T-helper 17 cell (primary cell): ENCODE data around the gene SPRR1A. TPM values are rescaled to one million over a fixed set of nuclear protein-coding genes. Genes with fewer than 3 reads are reported as not detected.
"Not testable (repeated sequence)": the region's sequence is repeated elsewhere in the genome, so short reads cannot be mapped to it uniquely, and the experiment has no call there.

Source experiments
- ATAC-seq: fragments of 150-1000 bp; cut with Tn5 transposase; 2 replicates; pipeline ENCODE4 v1.10.0; 2021; ENCODE audit warnings: mild to moderate bottlenecking, moderate library complexity
- DNase-seq, 3 donors: peaks; one replicate each; pipeline versions ENCODE4 v3.0.0 to v3.0.0-alpha.2; 2020 to 2021
- H3K9me3 ChIP-seq: one replicate; pipeline ENCODE4 v1.7.0; 2013; ENCODE audit warnings: low read length, mild to moderate bottlenecking; ENCODE audit not compliant: control insufficient read depth, poor library complexity, severe bottlenecking
- H3K27ac Mint-ChIP-seq: one replicate; pipeline ENCODE4 v1.8.0; 2022; ENCODE audit warnings: mild to moderate bottlenecking, moderate library complexity, mixed read lengths
- H3K27me3 Mint-ChIP-seq: one replicate; pipeline ENCODE4 v1.8.0; 2022; ENCODE audit warnings: mixed read lengths
- H3K36me3 Mint-ChIP-seq: one replicate; pipeline ENCODE4 v1.8.0; 2022; ENCODE audit warnings: low read depth, mixed read lengths
- H3K4me1 Mint-ChIP-seq: one replicate; pipeline ENCODE4 v1.8.0; 2022; ENCODE audit warnings: mild to moderate bottlenecking, mixed read lengths
- H3K4me3 Mint-ChIP-seq: one replicate; pipeline ENCODE4 v1.8.0; 2022; ENCODE audit warnings: mild to moderate bottlenecking, moderate library complexity, mixed read lengths
- total RNA-seq, 4 donors: library from RNA in 2 of 4; stranded (reverse) in 2 of 4; gene quantifications; one replicate each; pipeline ENCODE4 v1.2.3 and lab custom pipeline; 2022 to 2026

Gene SPRR1A
- total RNA-seq, 2 donors from 2014 or later = not detected

DNA sequence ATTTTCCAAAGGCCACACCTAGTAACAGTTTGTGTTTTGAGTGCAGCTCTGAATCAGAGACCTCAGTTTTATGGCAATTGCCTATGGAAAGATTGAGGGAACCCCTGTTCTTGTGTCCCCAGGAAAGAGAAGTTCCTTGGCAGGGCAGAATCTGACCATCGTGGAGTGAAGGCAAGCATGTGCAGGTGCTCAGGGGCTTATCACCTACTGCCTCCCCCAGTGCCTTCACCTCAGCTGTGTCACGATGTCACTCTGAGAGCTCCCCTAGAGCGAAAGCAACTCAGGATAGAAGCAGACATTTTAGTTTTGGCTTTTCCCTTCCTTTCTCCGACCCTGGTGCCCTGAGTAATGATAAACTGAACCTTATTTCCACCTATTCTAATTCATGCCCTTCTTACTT, 1.8 kb upstream of the SPRR1A start:
- Mint-ChIP-seq H3K4me1 (no peaks in the 10 kb centered on the region), H3K36me3 (peaks cover 3% of the 10 kb centered on the region), H3K4me3 (no peak overlapping the region), H3K27me3 (peaks cover 69% of the 10 kb centered on the region), H3K27ac (no peak overlapping the region)
- no peak for DNase-seq
- ATAC-seq = no peak
- H3K9me3 ChIP-seq = no peaks in the 10 kb centered on the region

DNA sequence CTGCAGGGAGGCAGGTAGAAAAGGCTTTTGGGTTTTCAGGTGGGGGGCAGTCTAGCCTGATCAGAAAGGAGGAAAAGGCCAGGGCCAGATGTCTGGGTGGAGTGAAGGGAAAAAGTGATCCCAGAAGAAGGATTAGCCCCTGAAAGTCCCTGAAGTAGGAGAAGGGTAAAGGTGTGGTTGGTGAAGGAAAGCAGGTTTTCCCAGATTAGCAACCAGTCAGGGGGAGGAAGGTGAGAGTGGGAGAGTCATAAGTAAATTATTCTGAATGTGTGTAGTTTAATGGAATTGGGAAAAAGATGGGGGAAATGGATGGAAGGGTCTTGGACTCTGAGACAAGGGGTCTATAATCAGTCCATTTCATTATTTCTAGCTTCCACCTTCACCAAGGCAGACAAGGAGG, 647 bp upstream of the SPRR1A start:
- no peak overlapping the region for H3K4me3 Mint-ChIP-seq
- H3K27me3 Mint-ChIP-seq = peaks cover 66% of the 10 kb centered on the region
- no peak overlapping the region for H3K27ac Mint-ChIP-seq
- no peak for DNase-seq
- no peaks in the 10 kb centered on the region for H3K9me3 ChIP-seq
- peaks cover 3% of the 10 kb centered on the region for H3K36me3 Mint-ChIP-seq
- H3K4me1 Mint-ChIP-seq = no peaks in the 10 kb centered on the region
- ATAC-seq = no peak

DNA sequence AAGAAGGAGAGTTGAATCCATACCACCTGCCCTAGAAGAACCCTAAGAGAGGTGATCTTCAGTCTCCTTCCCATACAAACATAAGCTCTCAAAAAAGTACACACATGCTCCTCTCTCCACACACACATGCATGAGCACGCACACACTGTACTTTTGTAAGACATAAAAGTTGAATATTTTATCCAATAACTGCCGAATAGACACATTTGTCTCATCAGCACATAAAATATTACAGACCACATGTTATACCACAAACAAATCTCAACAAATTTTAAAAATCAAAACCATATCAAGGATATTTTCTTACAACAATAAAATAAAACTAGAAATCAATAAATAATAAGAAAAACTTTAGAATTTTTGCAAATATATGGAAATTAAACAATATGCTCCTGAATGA, 2.7 kb downstream of the SPRR1A start:
- H3K36me3 Mint-ChIP-seq = peaks cover 2% of the 10 kb centered on the region
- no peak overlapping the region for H3K27ac Mint-ChIP-seq
- no peak for DNase-seq
- H3K4me3 Mint-ChIP-seq = no peak overlapping the region
- no peaks in the 10 kb centered on the region for H3K9me3 ChIP-seq
- no peak for ATAC-seq
- H3K4me1 Mint-ChIP-seq = no peaks in the 10 kb centered on the region
- peaks cover 45% of the 10 kb centered on the region for H3K27me3 Mint-ChIP-seq

DNA sequence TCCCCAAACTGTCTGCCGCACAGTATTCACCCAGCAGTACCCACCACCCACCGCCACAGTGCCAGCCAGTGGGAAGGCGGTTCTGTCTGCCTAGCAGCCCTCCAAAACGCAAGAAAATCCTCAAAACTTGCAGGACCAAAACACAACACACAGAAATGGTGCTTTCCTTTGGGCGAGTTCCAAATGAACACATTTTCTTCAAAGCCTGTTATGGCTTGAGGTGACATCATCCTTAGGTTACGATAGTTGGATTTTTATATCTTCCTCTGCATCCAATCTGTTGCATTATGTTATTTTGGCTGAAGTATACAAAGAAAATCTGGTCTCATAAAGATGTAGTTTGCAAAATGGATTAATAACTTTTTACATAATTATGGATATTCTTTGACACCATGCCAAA, 9.3 kb downstream of the SPRR1A start:
- no peaks in the 10 kb centered on the region for H3K9me3 ChIP-seq
- no peak overlapping the region for H3K4me3 Mint-ChIP-seq
- ATAC-seq (no peak), DNase-seq (no peak)
- H3K27me3 Mint-ChIP-seq = peaks cover 33% of the 10 kb centered on the region
- no peaks in the 10 kb centered on the region for H3K4me1 Mint-ChIP-seq
- peaks cover 2% of the 10 kb centered on the region for H3K36me3 Mint-ChIP-seq
- no peak overlapping the region for H3K27ac Mint-ChIP-seq

DNA sequence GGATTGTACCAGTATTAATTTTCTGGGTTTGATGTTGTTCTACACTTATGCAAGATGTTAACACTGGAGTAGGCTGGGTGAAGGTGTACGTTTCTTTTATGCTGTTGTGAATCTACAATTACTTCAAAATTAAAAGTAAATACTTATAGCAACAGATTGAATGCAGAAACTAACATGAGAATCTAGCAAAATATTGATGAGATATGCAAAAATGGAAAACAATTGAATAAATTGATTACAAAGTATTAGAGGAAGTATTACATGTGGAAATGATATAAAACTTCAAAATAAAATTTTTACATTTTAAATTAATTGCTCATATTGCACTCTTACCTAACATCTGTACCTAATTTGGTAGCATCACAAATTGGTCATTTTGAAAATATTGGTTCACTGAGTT, 12.0 kb downstream of the SPRR1A start:
- no peaks in the 10 kb centered on the region for H3K4me1 Mint-ChIP-seq
- DNase-seq = no peak
- H3K27me3 Mint-ChIP-seq = peaks cover 37% of the 10 kb centered on the region
- peaks cover 4% of the 10 kb centered on the region for H3K36me3 Mint-ChIP-seq
- H3K9me3 ChIP-seq = no peaks in the 10 kb centered on the region
- no peak overlapping the region for H3K4me3 Mint-ChIP-seq
- ATAC-seq = no peak
- H3K27ac Mint-ChIP-seq = no peak overlapping the region

DNA sequence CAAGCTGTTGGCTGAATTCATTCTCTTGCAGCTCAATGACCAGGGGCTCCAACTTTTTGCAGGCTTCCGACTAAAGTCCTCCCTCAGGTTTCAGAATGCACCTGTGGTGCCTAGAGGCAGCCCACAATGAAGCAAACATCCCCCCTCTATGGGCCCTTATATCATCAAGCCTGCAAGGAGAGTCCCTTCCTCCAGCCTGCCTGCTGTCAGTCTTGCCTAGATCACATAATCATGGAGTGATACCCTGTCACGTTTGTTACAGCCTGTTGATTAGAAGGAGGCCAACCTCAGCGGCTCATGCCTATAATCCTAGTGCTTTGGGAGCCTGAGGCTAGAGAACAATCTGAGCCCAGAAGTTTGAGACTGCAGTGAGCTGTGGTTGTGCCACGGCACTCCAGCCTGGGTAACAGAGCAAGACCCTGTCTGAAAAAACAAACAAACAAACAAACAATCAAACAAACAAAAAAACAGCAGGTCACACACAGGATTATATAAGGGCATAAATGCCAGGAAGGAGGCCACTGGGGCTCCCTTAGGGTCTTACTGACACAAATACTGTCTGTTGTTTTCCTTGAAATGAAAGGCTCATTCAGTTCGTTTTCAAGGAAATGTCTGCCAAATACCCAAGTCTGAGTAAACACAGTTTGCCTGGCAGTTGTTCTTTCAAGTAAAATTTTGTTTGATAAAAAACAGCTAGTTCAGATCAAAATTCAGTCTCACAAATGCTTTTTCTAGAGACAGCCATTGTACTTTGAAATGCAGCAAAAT, 12.9 kb downstream of the SPRR1A start:
- no peaks in the 10 kb centered on the region for H3K9me3 ChIP-seq
- no peak for DNase-seq
- peaks cover 2% of the 10 kb centered on the region for H3K36me3 Mint-ChIP-seq
- no peaks in the 10 kb centered on the region for H3K4me1 Mint-ChIP-seq
- H3K4me3 Mint-ChIP-seq = no peak overlapping the region
- ATAC-seq = no peak
- H3K27ac Mint-ChIP-seq = no peak overlapping the region
- peaks cover 40% of the 10 kb centered on the region for H3K27me3 Mint-ChIP-seq

DNA sequence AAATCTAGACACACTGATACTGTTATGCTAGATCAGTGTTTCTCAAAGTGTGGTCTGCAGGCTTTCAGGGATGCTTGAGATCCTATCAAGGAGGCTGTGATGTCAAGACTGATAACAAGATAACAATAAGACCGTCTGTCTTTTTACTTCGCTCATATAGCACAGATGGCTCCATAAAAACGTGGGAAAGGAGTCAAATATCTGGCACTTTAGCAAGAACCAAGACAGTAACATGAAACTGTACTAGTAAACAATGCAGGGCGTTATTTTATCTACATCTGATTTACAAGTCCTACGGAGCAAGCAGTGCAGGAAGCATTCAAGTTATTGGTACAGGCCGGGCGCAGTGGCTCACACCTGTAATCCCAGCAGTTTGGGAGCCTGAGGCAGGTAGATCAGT, 14.0 kb downstream of the SPRR1A start:
- Mint-ChIP-seq H3K36me3 (peaks cover 2% of the 10 kb centered on the region), H3K4me1 (no peaks in the 10 kb centered on the region), H3K4me3 (no peak overlapping the region), H3K27me3 (peaks cover 36% of the 10 kb centered on the region), H3K27ac (no peak overlapping the region)
- no peaks in the 10 kb centered on the region for H3K9me3 ChIP-seq
- no peak for DNase-seq
- ATAC-seq = no peak

DNA sequence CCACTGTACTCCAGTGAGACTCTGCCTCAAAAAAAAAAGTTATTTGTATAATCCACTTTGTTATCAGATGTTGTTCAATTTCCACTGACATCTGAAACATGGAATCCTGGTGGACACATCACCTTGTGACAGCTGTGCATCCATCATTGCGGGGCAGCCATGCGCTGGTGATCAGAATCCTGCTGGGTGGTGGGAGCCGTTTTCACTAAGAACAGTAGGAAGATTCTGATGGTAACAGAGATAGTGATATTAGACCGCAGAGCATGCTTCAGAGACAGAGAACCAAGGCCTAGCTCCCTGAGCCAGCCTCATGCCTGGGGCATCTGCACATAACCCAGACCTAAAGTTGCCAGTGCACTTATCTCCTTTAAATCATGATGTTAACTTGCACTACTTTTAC, 14.6 kb downstream of the SPRR1A start:
- Mint-ChIP-seq H3K4me1 (no peaks in the 10 kb centered on the region), H3K27me3 (peaks cover 32% of the 10 kb centered on the region), H3K4me3 (no peak overlapping the region), H3K36me3 (peaks cover 2% of the 10 kb centered on the region), H3K27ac (no peak overlapping the region)
- H3K9me3 ChIP-seq = no peaks in the 10 kb centered on the region
- DNase-seq (no peak), ATAC-seq (no peak)

DNA sequence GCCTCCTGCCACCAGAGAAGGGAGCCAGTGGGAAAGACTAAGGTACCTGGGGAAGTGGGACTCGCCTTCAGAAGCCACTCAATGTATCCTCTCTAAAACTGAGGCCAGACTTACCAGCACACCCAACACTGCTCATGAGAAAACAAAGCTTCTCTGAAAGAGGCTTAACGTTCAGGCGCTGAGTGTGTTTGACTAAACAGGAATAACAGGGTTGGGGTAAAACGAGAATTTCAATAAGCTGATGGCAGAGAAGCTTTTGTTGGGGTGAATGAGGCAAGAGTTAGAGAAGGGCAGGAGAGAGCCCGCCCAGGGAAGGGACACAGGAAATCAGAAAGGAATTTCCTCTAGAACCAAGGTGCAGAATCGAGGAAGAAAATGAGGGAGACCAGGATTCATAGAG, 15.9 kb downstream of the SPRR1A start:
- H3K4me1 Mint-ChIP-seq = no peaks in the 10 kb centered on the region
- peaks cover 34% of the 10 kb centered on the region for H3K27me3 Mint-ChIP-seq
- ATAC-seq (no peak), DNase-seq (no peak)
- no peaks in the 10 kb centered on the region for H3K9me3 ChIP-seq
- H3K4me3 Mint-ChIP-seq = no peak overlapping the region
- H3K27ac Mint-ChIP-seq = no peak overlapping the region
- peaks cover 2% of the 10 kb centered on the region for H3K36me3 Mint-ChIP-seq

DNA sequence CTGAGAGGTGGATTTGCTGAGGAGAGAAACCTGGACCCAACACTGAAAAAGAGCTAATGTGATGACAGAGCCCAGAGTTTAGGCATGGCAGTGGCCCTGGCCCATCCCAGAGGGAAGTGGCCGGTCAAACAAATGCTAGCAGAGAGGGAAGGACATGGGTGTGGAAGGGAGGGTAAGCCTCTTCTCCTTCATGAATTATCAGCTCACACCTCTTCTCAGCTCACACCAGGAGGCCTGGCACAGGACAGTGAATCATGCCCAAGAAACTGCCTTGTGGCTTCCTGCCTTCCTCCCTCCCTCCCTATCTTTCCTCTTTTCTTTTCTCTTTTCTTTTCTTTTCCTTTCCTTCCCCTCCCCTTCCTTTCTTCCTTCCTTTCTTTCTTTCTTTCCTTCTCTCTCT, 16.4 kb downstream of the SPRR1A start:
- ATAC-seq (no peak), DNase-seq (no peak)
- Mint-ChIP-seq H3K27me3 (peaks cover 34% of the 10 kb centered on the region), H3K4me3 (no peak overlapping the region), H3K36me3 (peaks cover 2% of the 10 kb centered on the region), H3K4me1 (no peaks in the 10 kb centered on the region), H3K27ac (no peak overlapping the region)
- no peaks in the 10 kb centered on the region for H3K9me3 ChIP-seq

DNA sequence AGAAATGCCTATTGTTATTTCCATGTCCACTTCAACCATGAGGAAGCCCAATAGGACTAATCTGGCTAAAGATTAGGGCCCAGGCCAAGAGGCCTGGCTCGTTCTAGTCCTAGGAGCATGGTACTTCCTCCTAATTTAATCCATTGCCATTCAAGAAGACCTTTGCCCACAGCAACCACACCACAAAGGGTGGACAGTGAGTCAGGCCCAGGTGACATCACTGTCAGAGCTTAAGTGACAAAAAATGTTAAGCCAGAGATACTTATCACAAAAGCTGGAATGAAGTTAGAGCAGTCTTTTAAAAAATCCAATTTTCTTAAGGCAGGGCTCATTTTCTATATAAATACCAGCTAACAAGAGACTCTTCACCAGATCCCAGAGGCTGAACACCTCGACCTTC, 17.5 kb downstream of the SPRR1A start, which contains the start of gene SPRR3:
Gene SPRR3, plus strand, starts transcription at position 368 of the 400 bp plus-strand sequence. CDS start 1,272 bp downstream, outside the sequence.
- ATAC-seq (no peak), DNase-seq (no peak)
- Mint-ChIP-seq H3K4me1 (no peaks in the 10 kb centered on the region), H3K4me3 (no peak within 1 kb of the TSS), H3K27ac (no peak within 1 kb of the TSS), H3K27me3 (peaks cover 34% of the 10 kb centered on the region), H3K36me3 (peaks cover 2% of the 10 kb centered on the region)
- H3K9me3 ChIP-seq = no peaks in the 10 kb centered on the region

DNA sequence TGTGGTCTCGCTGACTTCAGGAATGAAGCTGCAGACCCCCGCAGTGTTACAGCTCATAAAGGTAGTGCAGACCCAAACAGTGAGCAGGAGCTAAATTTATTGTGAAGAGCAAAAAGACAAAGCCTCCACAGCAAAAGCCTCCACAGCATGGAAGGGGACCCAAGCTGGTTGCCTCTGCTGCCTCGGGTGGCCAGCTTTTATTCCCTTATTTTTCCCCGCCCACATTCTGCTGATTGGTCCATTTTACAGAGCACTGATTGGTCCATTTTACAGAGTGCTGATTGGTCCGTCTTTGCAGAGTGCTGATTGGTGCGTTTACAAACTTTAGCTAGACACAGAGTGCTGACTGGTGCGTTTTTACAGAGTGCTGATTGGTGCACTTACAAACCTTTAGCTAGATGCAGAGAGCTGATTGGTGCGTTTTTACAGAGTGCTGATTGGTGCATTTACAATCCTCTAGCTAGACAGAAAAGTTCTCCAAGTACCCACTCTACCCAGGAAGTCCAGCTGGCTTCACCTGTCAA, 27.4 kb downstream of the SPRR1A start:
- H3K36me3 Mint-ChIP-seq, H3K9me3 ChIP-seq, DNase-seq, H3K4me3 Mint-ChIP-seq, H3K27ac Mint-ChIP-seq, H3K4me1 Mint-ChIP-seq, ATAC-seq: not testable (repeated sequence)
- peaks cover 15% of the 10 kb centered on the region for H3K27me3 Mint-ChIP-seq

DNA sequence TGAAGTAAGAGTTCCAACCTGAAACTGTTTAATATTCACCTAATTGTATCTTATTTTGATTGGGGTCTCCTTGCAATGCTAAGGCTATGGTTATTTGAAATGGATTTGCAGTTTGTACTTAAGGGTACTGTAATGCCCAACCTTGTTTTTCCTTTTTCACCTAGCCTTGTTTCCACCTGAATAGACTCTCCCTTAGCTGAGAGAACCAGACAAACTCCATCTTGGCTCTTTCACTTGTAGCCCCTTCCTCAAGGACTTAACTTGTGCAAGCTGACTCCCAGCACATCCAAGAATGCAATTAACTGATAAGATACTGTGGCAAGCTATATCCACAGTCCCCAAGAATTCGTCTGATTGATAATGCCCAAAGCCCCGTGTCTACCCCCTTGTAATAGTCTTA, 37.9 kb downstream of the SPRR1A start:
- not testable (repeated sequence) for H3K9me3 ChIP-seq, H3K27ac Mint-ChIP-seq, ATAC-seq, H3K36me3 Mint-ChIP-seq, H3K4me1 Mint-ChIP-seq, DNase-seq, H3K4me3 Mint-ChIP-seq
- H3K27me3 Mint-ChIP-seq = peaks cover 65% of the 10 kb centered on the region

DNA sequence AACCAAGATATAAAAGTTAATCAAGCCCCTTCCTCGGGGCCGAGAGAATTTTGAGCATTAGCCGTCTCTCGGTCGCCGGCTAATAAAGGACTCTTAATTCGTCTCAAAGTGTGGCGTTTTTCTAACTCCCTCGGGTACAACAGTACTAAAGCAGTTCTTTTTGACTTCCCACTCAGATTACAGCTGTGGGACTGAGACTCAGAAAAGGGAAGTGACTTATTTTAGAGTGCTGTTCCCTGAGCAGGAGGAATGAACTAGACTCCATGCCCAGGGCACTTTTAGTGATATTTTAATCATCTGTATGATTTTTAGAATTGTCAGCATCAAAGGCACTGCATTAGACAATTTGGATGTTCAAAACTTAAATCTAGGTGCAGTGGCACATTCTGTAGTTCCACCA, 38.5 kb downstream of the SPRR1A start:
- not testable (repeated sequence) for H3K4me1 Mint-ChIP-seq, H3K36me3 Mint-ChIP-seq, H3K9me3 ChIP-seq, H3K4me3 Mint-ChIP-seq, H3K27ac Mint-ChIP-seq, ATAC-seq, DNase-seq
- peaks cover 66% of the 10 kb centered on the region for H3K27me3 Mint-ChIP-seq
